IMR-90 (cell line): ENCODE measurements around the gene AHDC1.

ENCODE experiments used
- BHLHE40 ChIP-seq: fragments of 150-350 bp; IDR thresholded peaks from 2 replicates; pipeline ENCODE4 v1.6.1; 2016; ENCODE audit warnings: mild to moderate bottlenecking, low read depth, low read length
- CEBPB ChIP-seq: IDR thresholded peaks from 2 replicates; pipeline ENCODE4 v1.6.1; 2012; ENCODE audit warnings: low read depth, low read length, improper control_type of control experiment
- CHD1 ChIP-seq: IDR thresholded peaks from 2 replicates; pipeline ENCODE4 v1.6.1; 2012; ENCODE audit warnings: low read depth, low read length, improper control_type of control experiment
- CTCF ChIP-seq: conservative IDR thresholded peaks from 2 replicates; pipeline ENCODE4 v1.5.1; 2012; ENCODE audit warnings: mild to moderate bottlenecking, low read depth, low read length, improper control_type of control experiment
- FOS ChIP-seq: fragments of 150-350 bp; IDR thresholded peaks from 2 replicates; pipeline ENCODE4 v1.6.1; 2016; ENCODE audit warnings: low read depth, low read length
- MAFK ChIP-seq: IDR thresholded peaks from 2 replicates; pipeline ENCODE4 v1.6.1; 2012; ENCODE audit warnings: low read depth, low read length, improper control_type of control experiment
- POLR2A ChIP-seq: IDR thresholded peaks from 2 replicates; pipeline ENCODE4 v1.6.1; 2012; ENCODE audit warnings: mild to moderate bottlenecking, low read depth, low read length
- RAD21 ChIP-seq: IDR thresholded peaks from 2 replicates; pipeline ENCODE4 v1.6.1; 2012; ENCODE audit warnings: low read length, improper control_type of control experiment
- RCOR1 ChIP-seq: IDR thresholded peaks from 2 replicates; pipeline ENCODE4 v1.6.1; 2012; ENCODE audit warnings: mild to moderate bottlenecking, low read length, improper control_type of control experiment; ENCODE audit not compliant: insufficient replicate concordance
- RFX5 ChIP-seq: IDR thresholded peaks from 2 replicates; pipeline ENCODE4 v1.8.0; 2012; ENCODE audit warnings: low read depth, mild to moderate bottlenecking, low read length, moderate library complexity
- SMC3 ChIP-seq: fragments of 150-350 bp; IDR thresholded peaks from 2 replicates; pipeline ENCODE4 v1.6.1; 2016; ENCODE audit warnings: low read depth, mild to moderate bottlenecking, antibody characterized with exemption, low read length, moderate library complexity
- TF ChIP-seq, protein P1 (sequence below): fragments of 150-350 bp; IDR thresholded peaks from 2 replicates; pipeline ENCODE4 v1.6.1; 2017; ENCODE audit warnings: mild to moderate bottlenecking, antibody characterized with exemption, low read length, low read depth

DNA sequence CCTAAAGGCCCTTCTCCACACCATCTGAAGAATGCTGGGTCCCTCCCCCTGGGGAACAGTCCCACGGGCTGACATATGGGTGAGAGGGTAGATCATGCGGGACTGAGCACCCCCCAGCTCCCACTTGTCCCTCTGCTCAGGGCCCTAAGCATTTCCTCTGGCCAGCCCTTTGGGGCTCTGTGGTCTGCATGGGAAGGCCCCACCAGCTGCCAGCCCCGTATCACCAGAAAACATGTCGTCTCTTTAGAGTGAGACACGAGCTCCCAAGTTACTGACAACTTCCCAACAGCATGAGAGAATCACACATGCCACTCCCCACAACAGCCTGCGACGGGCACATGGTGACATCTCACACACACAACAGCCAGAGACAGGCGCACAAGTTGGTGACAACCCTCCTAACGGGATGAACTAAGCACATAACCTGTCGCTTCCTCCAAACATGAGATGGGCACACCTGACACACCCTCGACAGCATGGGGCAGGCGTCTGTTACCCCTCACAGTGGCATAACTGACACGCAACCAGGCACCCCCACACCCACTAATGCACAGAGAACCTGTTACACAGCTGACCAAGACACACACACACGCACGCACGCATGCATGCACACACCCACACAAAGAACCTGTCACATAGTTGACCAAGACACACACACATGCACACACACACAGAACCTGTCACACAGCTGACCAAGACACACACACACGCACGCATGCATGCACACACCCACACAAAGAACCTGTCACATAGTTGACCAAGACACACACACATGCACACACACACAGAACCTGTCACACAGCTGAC, 41.2 kb downstream of the AHDC1 start:
- TF ChIP-seq CTCF (no peak), MAFK (no peak), RAD21 (no peak), POLR2A (no peak), SMC3 (no peak), CHD1 (no peak), CEBPB (no peak), BHLHE40 (no peak), FOS (no peak), RFX5 (no peak), RCOR1 (no peak)
- TF ChIP-seq, protein P1, sequence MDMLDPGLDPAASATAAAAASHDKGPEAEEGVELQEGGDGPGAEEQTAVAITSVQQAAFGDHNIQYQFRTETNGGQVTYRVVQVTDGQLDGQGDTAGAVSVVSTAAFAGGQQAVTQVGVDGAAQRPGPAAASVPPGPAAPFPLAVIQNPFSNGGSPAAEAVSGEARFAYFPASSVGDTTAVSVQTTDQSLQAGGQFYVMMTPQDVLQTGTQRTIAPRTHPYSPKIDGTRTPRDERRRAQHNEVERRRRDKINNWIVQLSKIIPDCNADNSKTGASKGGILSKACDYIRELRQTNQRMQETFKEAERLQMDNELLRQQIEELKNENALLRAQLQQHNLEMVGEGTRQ, result no peak
